B cell (primary cell): ENCODE data around the gene CFAP47. TPM values are rescaled to one million over a fixed set of nuclear protein-coding genes. Genes with fewer than 3 reads are reported as not detected.

ENCODE experiments used
- ATAC-seq: fragments of 200-7000 bp; cut with Tn5 transposase; one replicate; pipeline ENCODE4 v1.10.0; 2021; ENCODE audit warnings: low read depth, mild to moderate bottlenecking, moderate number of reproducible peaks, moderate library complexity
- CTCF ChIA-PET: fragments of 350-600 bp; sonication (Branson Sonifier 250); formaldehyde crosslinking; loops from one replicate; lab custom pipeline; 2021; ENCODE audit warnings: antibody characterized with exemption, inconsistent platforms; lab: Charles Lee
- POLR2A ChIA-PET: fragments of 350-600 bp; sonication (Branson Sonifier 250); formaldehyde crosslinking; loops from one replicate; lab custom pipeline; 2021; ENCODE audit warnings: antibody characterized with exemption; lab: Charles Lee
- DNase-seq: peaks from one replicate; pipeline ENCODE4 v3.0.0; 2013
- H2AFZ ChIP-seq: 2 replicates; pipeline ENCODE4 v1.6.1; 2012; ENCODE audit warnings: mild to moderate bottlenecking, low read depth, low read length; ENCODE audit not compliant: insufficient read depth, poor library complexity, severe bottlenecking
- H3K27ac ChIP-seq, 2 donors: 1 replicate in 1 of 2; 2 replicates in 1 of 2; pipeline ENCODE4 v1.5.1; 2012 to 2013; ENCODE audit warnings: low read length in 2 of 2, mild to moderate bottlenecking in 2 of 2, moderate library complexity in 1 of 2
- H3K27me3 ChIP-seq, 4 experiments: fragments of 200-600 bp in 1 of 4; sonication (generic) in 1 of 4; replicated peaks in 1 of 4; 1 replicate in 2 of 4; 2 replicates in 2 of 4; pipeline versions ENCODE4 v1.6.1 to v1.7.0; 2013 to 2016; ENCODE audit warnings: low read length in 3 of 4, mild to moderate bottlenecking in 2 of 4, mixed read lengths in 1 of 4, moderate library complexity in 1 of 4; ENCODE audit not compliant: insufficient read depth in 4 of 4, control insufficient read depth in 3 of 4; ENCODE audit errors: control extremely low read depth in 1 of 4
- H3K36me3 ChIP-seq, 2 experiments: replicated peaks in 1 of 2; 1 replicate in 1 of 2; 2 replicates in 1 of 2; pipeline versions ENCODE4 v1.6.1 to v1.7.1; 2013; ENCODE audit warnings: low read length in 1 of 2; ENCODE audit not compliant: insufficient read depth in 2 of 2, control insufficient read depth in 1 of 2; ENCODE audit errors: control extremely low read depth in 1 of 2, extremely low read depth in 1 of 2
- H3K4me1 ChIP-seq, 2 donors: fragments of 200-600 bp in 1 of 2; sonication (generic) in 1 of 2; 1 replicate in 1 of 2; 2 replicates in 1 of 2; pipeline versions ENCODE4 v1.5.1 to v1.6.1; 2013 to 2017; ENCODE audit warnings: low read length in 2 of 2; ENCODE audit not compliant: control insufficient read depth in 2 of 2, insufficient read depth in 2 of 2
- H3K4me2 ChIP-seq: replicated peaks from 2 replicates; pipeline ENCODE3; 2012; ENCODE audit warnings: mild to moderate bottlenecking, low read depth, low read length; ENCODE audit not compliant: poor library complexity, severe bottlenecking
- H3K4me3 ChIP-seq, 5 experiments: fragments of 200-600 bp in 1 of 5; sonication (generic) in 1 of 5; 1 replicate in 3 of 5; 2 replicates in 2 of 5; pipeline versions ENCODE4 v1.5.1 to v1.7.0; 2011 to 2016; ENCODE audit warnings: low read length in 4 of 5, mild to moderate bottlenecking in 4 of 5, low read depth in 2 of 5, control low read depth in 1 of 5, moderate library complexity in 1 of 5; ENCODE audit not compliant: insufficient read depth in 1 of 5; ENCODE audit errors: control extremely low read depth in 1 of 5, extremely low read depth in 1 of 5
- H3K79me2 ChIP-seq: fragments of 200-600 bp; sonication (generic); one replicate; pipeline ENCODE4 v1.6.0; 2016; ENCODE audit warnings: low read length; ENCODE audit not compliant: control insufficient read depth, insufficient read depth
- H3K9ac ChIP-seq: fragments of 200-600 bp; sonication (generic); 2 replicates; pipeline ENCODE4 v1.6.1; 2017; ENCODE audit warnings: mild to moderate bottlenecking, low read length, moderate library complexity
- H3K9me3 ChIP-seq, 3 donors: one replicate each; pipeline versions ENCODE4 v1.6.1 to v1.7.1; 2013; ENCODE audit warnings: low read length in 2 of 3; ENCODE audit not compliant: control insufficient read depth in 2 of 3, insufficient read depth in 1 of 3; ENCODE audit errors: control extremely low read depth in 1 of 3
- H4K20me1 ChIP-seq: 2 replicates; pipeline ENCODE4 v1.6.0; 2012; ENCODE audit warnings: mild to moderate bottlenecking, low read length; ENCODE audit not compliant: insufficient read depth, control insufficient read depth, poor library complexity, severe bottlenecking
- H3K27ac Mint-ChIP-seq: one replicate; pipeline ENCODE4 v1.8.0; 2021; ENCODE audit warnings: mixed read lengths
- H3K27me3 Mint-ChIP-seq: one replicate; pipeline ENCODE4 v1.8.0; 2021; ENCODE audit warnings: mixed read lengths
- H3K4me1 Mint-ChIP-seq: one replicate; pipeline ENCODE4 v1.8.0; 2021; ENCODE audit warnings: mixed read lengths
- H3K4me3 Mint-ChIP-seq: one replicate; pipeline ENCODE4 v1.8.0; 2021; ENCODE audit warnings: mixed read lengths
- H3K9me3 Mint-ChIP-seq: one replicate; pipeline ENCODE4 v1.8.0; 2022; ENCODE audit warnings: mixed read lengths; ENCODE audit not compliant: insufficient read depth
- EZH2 ChIP-seq: IDR thresholded peaks from 2 replicates; pipeline ENCODE4 v1.6.1; 2012; ENCODE audit warnings: borderline replicate concordance, low read depth, mild to moderate bottlenecking, moderate library complexity, low read length; ENCODE audit not compliant: insufficient read depth, poor library complexity, severe bottlenecking
- intact Hi-C: fragments of 100-400 bp; cut with micrococcal nuclease; formaldehyde crosslinking; loops from one replicate; pipeline ENCODE4 v1.10.0; 2022
- polyA plus RNA-seq: library from polyadenylated mRNA; depleted of rRNA; stranded (reverse); fragments of >200 nt; gene quantifications from 2 replicates; pipeline ENCODE4 v1.2.3, GENCODE V29; 2012
- total RNA-seq, 2 donors: library from RNA; stranded (reverse); fragments of 120-200 nt in 1 of 2; gene quantifications; 1 replicate in 1 of 2; 2 replicates in 1 of 2; pipeline versions ENCODE4 v1.2.3 to v1.2.4, GENCODE V29; 2013 to 2022
- TF ChIP-seq, protein P1 (sequence below): fragments of 200-600 bp; IDR thresholded peaks from one replicate; pipeline ENCODE4 v1.8.0; 2022; ENCODE audit warnings: antibody characterized with exemption, mild to moderate bottlenecking

CFAP47 gene
- total and polyA plus RNA-seq, 2 donors (not counting 1 experiment from before 2014, with no cell fraction given): not detected

DNA sequence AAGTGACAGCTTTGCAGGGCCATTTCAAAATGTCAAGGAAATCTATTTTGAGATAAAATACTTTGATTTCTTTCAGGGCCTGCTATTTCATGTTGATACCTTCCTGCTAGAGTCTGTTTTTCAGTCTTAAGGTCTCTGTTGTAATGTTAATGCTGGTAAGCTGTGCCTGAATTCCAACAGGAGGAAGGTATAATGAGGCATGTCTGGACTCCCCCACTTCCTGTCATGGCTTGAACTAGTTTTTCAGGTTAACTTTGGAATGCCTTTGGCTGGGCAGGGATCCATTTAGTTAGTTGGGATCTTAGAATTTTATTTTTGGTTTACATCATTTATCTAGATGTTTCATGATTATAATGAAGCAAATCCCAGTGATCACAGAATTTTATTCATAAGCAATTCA is 279.0 kb downstream of the CFAP47 start:
- intact Hi-C loops: no loop called here
- H3K27ac ChIP-seq: no peak overlapping the region
- H3K9me3 ChIP-seq: no peaks in the 10 kb centered on the region
- CTCF ChIA-PET: no interaction called here
- H3K4me3 ChIP-seq: no peak overlapping the region
- TF ChIP-seq, protein P1, sequence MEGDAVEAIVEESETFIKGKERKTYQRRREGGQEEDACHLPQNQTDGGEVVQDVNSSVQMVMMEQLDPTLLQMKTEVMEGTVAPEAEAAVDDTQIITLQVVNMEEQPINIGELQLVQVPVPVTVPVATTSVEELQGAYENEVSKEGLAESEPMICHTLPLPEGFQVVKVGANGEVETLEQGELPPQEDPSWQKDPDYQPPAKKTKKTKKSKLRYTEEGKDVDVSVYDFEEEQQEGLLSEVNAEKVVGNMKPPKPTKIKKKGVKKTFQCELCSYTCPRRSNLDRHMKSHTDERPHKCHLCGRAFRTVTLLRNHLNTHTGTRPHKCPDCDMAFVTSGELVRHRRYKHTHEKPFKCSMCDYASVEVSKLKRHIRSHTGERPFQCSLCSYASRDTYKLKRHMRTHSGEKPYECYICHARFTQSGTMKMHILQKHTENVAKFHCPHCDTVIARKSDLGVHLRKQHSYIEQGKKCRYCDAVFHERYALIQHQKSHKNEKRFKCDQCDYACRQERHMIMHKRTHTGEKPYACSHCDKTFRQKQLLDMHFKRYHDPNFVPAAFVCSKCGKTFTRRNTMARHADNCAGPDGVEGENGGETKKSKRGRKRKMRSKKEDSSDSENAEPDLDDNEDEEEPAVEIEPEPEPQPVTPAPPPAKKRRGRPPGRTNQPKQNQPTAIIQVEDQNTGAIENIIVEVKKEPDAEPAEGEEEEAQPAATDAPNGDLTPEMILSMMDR: no peak
- no peak for TF ChIP-seq EZH2
- no peaks in the 10 kb centered on the region for H3K36me3 ChIP-seq
- no peak for ATAC-seq
- H3K27me3 ChIP-seq: no peaks in the 10 kb centered on the region
- H4K20me1 ChIP-seq: no peaks in the 10 kb centered on the region
- no peaks in the 10 kb centered on the region for H3K27me3 Mint-ChIP-seq
- H3K9me3 Mint-ChIP-seq: no peaks in the 10 kb centered on the region
- no peaks in the 10 kb centered on the region for H3K79me2 ChIP-seq
- POLR2A ChIA-PET: no interaction called here
- no peak overlapping the region for H3K4me2 ChIP-seq
- no peak overlapping the region for H3K27ac Mint-ChIP-seq
- H3K4me1 ChIP-seq: no peaks in the 10 kb centered on the region
- no peak overlapping the region for H3K9ac ChIP-seq
- no peaks in the 10 kb centered on the region for H3K4me1 Mint-ChIP-seq
- H3K4me3 Mint-ChIP-seq: no peak overlapping the region
- H2AFZ ChIP-seq: no peak overlapping the region
- DNase-seq: no peak

DNA sequence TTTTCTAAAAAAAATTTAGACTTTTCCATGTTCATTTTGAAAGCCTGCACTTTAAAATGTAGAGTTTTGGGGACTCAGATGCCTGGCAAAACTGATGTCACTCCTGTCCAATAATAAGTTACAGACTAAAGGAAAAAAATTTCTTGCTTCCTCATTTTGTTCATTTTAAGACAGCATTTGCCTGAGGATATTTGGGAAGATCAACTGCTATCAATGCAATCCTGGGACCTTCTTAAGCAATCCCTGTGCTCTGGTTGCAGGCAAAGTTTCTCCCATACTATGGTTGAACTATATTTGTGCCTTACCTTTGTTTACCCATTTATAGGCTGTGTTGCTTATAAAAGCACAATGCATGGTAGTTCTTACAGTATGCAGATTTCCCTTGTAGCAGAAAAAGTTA is 280.4 kb downstream of the CFAP47 start:
- H3K4me1 Mint-ChIP-seq: no peaks in the 10 kb centered on the region

More for the DNA sequence above, 280.4 kb downstream of the CFAP47 start:
- no peak overlapping the region for H3K27ac ChIP-seq
- ChIA-PET CTCF (no interaction called here), POLR2A (no interaction called here)
- no peaks in the 10 kb centered on the region for H3K9me3 ChIP-seq
- H3K4me3 ChIP-seq: no peak overlapping the region
- no peak overlapping the region for H3K9ac ChIP-seq
- no peak overlapping the region for H2AFZ ChIP-seq
- H3K36me3 ChIP-seq: no peaks in the 10 kb centered on the region
- H3K79me2 ChIP-seq: no peaks in the 10 kb centered on the region
- H3K27me3 ChIP-seq: no peaks in the 10 kb centered on the region
- ATAC-seq (no peak), DNase-seq (no peak)
- no peaks in the 10 kb centered on the region for H3K9me3 Mint-ChIP-seq
- no peaks in the 10 kb centered on the region for H4K20me1 ChIP-seq
- no peak overlapping the region for H3K4me3 Mint-ChIP-seq
- no peak for TF ChIP-seq EZH2
- TF ChIP-seq, protein P1: no peak
- intact Hi-C loops: no loop called here
- H3K4me2 ChIP-seq: no peak overlapping the region
- H3K27ac Mint-ChIP-seq: no peak overlapping the region
- no peaks in the 10 kb centered on the region for H3K4me1 ChIP-seq
- no peaks in the 10 kb centered on the region for H3K27me3 Mint-ChIP-seq
